Activated gamma-delta T cell treated with Interleukin-2 at 50 U/mL for 16 hours (primary cell): ENCODE data around the gene RPL22.

Experiments
- DNase-seq: peaks from one replicate; pipeline ENCODE4 v3.0.0-alpha.2; 2020

The RPL22 gene

DNA sequence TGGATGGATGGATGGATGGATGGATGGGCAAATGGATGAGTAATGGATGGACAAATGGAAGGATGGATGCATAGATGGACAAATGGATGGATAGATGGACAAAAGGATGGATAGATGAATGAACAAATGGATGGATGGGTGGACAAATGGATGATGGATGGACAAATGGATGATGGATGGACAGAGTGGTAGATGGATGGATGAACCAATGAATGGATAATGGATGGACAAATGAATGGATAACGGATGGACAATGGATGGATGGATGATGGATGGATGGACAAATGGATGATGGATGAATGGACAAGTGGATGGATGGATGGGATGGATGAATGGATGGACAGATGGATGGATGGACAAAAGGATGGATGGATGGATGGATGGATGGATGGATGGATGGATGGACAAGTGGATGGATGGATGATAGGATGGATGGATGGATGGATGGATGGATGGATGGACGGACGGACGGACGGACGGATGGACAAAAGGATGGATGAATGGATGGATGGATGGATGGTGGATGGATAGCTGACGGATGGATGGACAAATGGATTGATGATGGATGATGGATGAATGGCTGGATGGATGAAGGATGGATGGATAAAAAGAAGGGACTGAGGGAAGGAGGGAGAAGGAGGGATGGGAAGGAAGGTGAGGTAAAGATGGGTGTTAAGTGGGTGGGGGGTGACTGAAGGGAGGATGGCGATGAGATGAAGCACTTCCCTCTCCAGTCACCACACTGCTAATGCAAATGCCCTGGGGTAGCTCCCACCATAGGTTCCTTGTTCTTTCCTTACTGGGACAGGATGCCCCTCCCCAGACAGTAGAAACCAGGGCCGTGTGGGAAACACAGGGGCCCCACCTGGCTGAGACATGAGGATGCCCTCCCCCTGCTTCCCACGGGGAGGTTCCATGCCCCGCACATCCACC, 49.1 kb downstream of the RPL22 start:
- no peak for DNase-seq

DNA sequence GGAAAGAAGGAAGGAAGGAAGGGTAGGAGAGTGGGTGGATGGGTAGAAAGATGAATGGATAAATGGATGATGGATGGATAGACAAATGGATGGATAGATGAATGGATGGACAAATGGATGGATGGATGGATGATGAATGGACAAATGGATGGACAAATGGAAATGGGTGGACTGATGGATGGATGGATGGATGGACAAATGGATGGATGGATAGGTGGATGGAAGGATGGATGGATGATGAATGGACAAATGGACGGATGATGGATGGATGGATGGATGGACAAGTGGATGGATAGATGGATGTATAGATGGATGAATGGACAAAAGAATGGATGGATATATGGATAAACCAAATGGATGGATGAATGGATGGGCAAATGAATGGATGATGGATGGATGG, 49.8 kb downstream of the RPL22 start:
- DNase-seq, result no peak

DNA sequence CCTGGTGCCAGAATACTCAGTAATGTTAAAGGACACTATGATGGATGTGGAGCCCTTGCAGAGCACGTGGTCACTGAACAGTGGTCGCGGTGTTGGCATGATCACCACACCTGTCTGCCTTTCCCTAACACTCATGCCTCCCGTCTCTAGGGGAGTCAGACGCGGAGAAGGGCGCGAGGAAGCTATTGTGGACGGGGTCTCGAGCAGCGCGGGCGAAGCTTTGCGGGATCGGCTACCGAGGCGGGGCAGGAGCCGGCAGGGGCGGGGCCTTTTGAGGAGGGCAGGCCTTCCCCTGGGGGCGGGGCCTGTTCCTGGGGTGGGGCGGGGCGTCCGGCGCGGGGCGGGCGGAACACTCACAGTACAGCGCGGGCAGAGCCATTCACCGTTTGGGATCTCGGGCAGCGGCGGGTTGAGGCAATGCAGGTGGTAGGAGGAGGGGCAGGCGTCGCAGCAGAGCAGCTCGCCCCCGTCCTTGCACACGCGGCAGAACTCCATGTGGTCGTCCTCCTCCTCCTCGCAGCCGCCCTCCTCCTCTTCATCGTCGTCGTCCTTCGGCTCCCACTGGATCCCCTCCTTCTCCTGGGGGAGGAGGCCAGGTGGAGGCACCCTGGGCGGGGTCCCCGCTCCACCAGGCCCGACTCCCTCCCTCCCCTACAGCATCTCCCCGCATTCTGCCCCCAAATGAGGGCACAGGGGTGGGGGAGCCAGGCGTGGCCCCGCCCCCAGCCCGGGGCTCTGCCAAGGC, 50.7 kb downstream of the RPL22 start:
- peak; percentile 48 for DNase-seq

DNA sequence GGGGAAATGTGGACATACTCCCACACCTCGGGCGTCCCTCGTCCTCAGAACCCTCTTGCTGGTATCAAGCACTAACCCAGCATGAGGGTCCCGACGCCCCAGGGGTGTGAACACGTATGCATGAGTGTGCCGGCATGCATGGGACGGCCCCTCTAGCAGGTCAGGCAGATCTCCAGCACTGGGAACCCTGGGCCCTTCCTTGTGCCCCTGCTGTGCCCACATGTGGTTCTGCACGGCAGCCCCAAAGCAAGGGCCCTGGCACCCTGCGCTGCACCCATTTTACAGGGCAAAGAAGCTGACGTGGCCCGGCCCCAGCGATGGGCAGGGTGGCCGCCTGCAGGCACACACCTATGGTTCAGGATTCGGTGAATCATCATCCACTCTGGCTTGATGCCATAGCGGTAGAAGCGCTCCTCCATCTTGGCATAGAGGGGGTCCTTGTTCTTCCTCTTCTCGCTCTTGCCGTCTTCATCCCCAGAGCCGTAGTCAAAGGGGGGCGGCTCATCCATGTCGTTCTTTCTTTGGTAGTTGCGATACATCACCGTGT, 53.5 kb downstream of the RPL22 start:
- DNase-seq, result no peak

DNA sequence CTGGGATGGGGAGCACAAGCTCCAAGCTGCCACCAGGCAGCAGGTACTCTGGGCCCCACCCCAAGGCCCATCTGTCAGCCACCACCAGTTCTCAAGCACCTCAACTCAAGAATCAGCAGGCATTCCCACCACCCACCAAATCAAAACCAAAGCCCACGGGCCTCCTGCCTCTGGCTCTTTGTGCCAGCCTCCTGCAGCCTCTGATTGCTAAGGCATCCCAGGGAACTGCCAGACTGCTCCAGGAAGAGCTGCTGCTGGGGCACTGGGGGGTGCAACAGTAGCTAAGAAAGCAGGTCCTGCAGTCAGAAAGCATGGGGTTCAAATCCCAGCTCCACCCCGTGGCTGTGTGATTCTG, 54.0 kb downstream of the RPL22 start:
- DNase-seq, result no peak

DNA sequence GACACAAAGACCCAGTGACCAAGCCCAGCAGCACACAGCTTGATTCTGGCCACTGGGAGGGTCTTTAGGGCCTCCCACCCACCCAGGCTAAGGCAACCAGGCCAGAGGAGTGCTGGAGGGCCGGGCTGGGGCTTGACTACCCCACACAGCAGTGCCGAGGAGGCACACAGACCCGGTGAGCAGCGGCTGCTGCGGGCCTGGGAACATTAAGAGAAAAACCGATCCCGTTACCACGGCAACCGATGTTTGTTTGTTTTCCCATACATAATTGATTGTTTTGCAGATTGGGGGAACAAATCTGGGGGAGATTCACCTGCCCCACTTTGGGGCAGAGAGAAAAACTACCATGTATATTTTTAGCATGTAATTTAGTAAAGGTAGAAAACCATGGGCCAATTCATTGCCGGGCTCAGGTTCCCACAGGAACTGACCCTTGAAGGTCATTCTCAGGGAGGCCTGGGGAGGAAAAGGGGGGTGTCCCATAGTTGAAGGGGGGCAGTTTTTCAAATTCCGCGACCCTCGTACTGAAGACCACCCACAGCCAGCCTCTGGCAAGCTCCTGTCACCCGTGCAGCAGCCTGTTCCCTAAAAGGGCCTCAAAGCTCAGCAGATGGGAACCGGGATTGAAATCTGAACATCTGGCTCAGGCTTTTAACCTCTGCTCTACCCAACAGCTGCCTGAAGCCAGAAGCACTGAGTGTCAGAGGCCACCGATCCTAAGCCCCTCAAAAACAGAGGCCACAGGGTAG, 54.6 kb downstream of the RPL22 start:
- no peak for DNase-seq

DNA sequence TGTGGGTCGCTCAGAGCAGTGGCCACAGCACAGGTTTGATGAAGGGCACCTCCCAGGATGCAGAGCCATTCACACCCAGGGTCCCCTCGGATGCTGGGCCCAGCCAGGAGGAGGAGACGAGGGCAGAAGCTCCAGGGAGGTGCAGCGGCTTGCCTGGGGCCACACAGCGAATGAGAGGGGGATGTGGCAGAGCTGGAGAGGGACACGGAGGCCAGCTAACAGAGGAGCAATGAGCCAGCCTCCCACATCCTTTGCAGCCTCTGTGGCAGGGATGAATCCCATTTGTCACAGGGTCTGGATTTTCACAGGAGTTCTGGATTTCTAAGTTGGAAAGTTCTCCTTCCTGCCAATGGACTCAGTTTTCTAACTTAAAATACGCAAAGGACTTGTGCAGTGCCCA, 55.2 kb downstream of the RPL22 start:
- DNase-seq, result no peak

DNA sequence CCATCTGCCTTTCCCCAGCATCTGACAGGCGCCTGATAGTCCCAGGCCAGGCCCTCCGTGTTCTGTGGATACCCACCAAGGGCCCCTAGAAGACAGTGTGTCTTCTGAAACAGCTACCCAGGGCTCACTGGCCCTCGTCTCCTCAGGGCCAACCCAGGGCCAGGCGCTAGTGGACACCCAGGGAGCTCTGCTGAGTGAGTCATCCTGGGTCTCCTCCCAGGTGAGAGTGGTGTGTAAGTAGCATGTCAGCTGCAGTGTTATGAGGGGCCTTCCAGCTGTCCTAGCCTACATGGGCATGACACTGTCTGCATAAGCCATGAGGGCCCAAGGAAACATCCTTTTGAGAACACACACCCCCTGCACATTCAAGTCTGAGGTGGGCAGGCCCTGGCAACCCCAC, 56.0 kb downstream of the RPL22 start:
- no peak for DNase-seq

DNA sequence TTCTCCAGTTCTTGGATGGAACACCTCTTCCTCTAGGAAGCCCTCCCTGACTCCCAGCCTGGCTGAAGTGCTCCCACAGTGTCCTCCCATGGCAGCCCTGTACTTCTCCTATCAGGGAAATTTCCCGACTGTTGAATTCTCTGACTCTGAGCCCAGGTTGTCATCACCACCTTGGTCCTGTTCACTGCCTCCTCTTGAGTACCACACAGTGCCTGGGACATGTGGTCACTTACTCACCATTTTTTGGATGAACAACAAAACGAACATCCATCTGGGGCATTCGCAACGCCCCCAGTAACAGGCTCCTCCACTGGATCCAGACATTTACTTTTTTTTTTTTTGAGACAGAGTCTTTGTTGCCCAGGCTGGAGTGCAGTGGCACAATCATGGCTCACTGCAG, 56.7 kb downstream of the RPL22 start:
- DNase-seq, result no peak

DNA sequence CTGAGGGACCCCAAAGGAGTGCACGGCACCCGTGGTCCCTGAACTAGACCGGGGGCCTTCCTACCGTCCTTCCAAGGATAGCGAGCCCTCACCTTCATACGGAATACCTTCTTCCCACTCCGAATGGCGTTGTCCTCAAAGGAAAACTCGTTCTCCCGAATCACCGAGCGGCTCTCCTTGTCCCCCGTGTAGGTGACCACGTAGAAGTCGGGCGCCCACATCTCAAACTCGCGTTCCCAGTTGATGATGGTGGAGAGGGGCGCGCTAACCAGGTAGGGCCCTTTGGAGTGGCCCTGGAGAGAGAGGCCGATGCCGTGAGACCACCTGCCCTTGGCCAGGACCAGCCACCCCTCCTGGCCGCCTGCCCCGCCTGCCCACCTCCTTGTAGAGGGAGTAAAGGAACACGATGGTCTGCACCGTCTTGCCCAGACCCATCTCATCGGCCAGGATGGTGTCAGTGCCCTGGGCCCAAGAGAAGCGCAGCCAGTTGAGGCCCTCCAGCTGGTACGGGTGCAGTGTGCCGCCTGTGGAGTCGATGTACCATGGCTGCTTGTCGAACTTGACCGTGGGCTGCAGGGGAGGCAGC, 57.3 kb downstream of the RPL22 start:
- DNase-seq, result no peak

DNA sequence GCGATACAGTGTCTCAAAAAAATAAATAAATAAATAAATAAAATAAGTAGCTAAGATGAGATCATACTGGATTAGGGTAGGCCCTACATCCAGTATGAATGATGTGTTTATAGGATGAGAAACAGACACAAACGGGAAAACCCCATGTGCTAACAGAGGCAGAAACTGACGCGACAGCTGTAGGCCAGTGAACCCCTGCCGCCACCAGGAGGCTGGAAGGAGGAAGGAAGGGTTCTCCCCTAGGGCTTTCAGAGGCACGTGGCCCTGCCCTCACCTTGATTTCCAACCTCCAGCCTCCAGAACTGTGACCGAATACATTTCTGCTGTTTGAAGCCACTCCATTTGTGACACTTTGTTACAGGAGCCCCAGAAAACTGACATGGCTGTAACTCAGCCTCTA, 57.8 kb downstream of the RPL22 start:
- DNase-seq, result no peak

DNA sequence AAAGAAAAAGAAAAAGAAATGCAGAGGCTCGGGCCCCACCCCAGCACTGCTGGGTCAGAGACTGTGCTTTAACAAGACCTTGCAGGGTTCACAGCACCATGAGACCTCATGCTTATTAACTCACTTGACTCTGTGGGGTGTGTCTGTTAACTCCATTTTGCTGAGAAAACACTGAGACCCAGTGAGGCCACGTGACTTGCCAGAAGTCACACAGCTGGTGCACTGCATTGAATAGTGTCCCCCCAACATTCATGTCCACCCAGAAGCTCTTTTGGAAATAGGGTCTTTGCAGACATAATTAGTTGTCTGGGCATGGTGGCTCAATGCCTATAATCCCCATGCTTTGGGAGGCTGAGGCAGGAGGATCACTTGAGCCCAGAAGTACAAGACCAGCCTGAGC, 59.0 kb downstream of the RPL22 start:
- no peak for DNase-seq

DNA sequence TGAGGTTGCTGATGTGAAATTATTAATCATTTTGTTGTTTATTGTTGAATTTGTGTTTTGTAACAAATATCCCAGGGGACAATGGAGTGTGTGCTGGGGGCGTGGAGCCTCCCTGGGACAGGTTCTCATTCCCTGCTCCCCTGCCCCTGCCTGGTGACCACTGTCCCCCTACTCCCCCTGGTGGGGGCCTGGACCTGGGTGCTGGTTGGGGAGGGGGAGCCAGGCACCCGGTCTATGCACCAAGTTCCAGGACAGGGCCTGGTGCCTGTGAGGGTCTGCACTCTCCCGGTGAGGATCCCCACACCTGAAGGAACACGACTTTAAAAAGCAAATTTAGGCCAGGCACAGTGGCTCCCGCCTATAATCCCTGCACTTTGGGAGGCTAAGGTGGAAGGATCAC, 61.6 kb downstream of the RPL22 start:
- no peak for DNase-seq

DNA sequence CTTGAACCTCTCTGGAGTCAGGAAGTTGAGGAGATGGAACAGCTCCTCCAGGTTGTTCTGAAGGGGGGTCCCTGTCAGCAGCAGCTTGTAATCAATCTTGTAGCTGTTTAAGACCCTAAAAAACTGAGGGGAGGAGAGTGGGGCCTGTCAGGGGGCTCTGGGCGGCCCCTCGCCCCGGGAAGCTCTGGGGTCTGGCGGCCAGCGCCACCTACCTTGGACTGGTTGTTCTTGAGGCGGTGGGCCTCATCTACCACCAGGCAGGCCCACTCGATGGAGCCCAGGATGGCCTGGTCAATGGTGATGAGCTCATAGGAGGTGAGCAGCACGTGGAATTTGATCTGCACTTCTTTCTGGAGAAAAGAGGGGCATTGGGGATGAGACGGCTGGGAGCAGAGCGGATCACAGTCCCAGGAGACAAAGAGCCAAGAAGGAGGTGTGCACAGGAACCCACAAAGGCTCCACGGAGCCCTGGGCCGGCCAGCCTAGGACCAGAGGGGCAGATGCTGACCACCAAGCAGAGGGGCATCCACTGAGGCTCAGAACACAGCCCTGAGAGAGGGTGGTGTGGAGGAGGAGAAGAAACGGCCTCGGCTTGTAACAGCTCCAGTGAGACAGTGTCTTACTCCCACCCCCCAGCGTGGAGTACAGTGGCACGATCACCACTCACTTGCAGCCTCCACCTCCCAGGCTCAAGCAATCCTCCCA, 62.7 kb downstream of the RPL22 start:
- no peak for DNase-seq
